CD14-positive monocyte (primary cell): Measurements from ENCODE around the gene ATM. TPM values are rescaled to one million over a fixed set of nuclear protein-coding genes. Genes with fewer than 3 reads are reported as not detected.

Experiments used
- DNase-seq, 3 donors: peaks; one replicate each; pipeline ENCODE4 v3.0.0-alpha.2; 2011 to 2022
- H2AFZ ChIP-seq: 2 replicates; pipeline ENCODE4 v1.6.0; 2012; ENCODE audit warnings: mild to moderate bottlenecking, low read depth, low read length, inconsistent platforms; ENCODE audit not compliant: insufficient read depth, poor library complexity, severe bottlenecking
- H3K27ac ChIP-seq, 2 donors: 1 replicate in 1 of 2; 2 replicates in 1 of 2; pipeline ENCODE4 v1.5.1; 2012 to 2013; ENCODE audit warnings: low read length in 2 of 2, control low read depth in 1 of 2, inconsistent platforms in 1 of 2, low read depth in 1 of 2, mild to moderate bottlenecking in 1 of 2
- H3K27me3 ChIP-seq, 2 donors: one replicate each; pipeline versions ENCODE4 v1.6.0 to v1.6.1; 2011 to 2013; ENCODE audit warnings: low read length in 2 of 2; ENCODE audit not compliant: control insufficient read depth in 2 of 2, insufficient read depth in 2 of 2
- H3K36me3 ChIP-seq, 2 donors: replicated peaks in 1 of 2; 1 replicate in 1 of 2; 2 replicates in 1 of 2; pipeline versions ENCODE4 v1.5.1 to v1.6.1; 2012 to 2013; ENCODE audit warnings: low read length in 2 of 2, control low read depth in 1 of 2, inconsistent platforms in 1 of 2, mild to moderate bottlenecking in 1 of 2; ENCODE audit not compliant: insufficient read depth in 2 of 2, control insufficient read depth in 1 of 2
- H3K4me1 ChIP-seq, 2 donors: 1 replicate in 1 of 2; 2 replicates in 1 of 2; pipeline versions ENCODE4 v1.5.1 to v1.6.1; 2012 to 2013; ENCODE audit warnings: low read length in 2 of 2, control low read depth in 1 of 2, inconsistent platforms in 1 of 2, mild to moderate bottlenecking in 1 of 2, moderate library complexity in 1 of 2; ENCODE audit not compliant: insufficient read depth in 2 of 2, control insufficient read depth in 1 of 2
- H3K4me2 ChIP-seq: replicated peaks from 2 replicates; pipeline ENCODE3; 2012; ENCODE audit warnings: low read length, moderate library complexity, mild to moderate bottlenecking; ENCODE audit not compliant: poor library complexity, severe bottlenecking; ENCODE audit errors: extremely low read depth
- H3K4me3 ChIP-seq, 3 experiments: fragments of 200-600 bp in 1 of 3; sonication (generic) in 1 of 3; replicated peaks in 1 of 3; 1 replicate in 2 of 3; 2 replicates in 1 of 3; pipeline ENCODE4 v1.5.1; 2011 to 2013; ENCODE audit warnings: low read length in 3 of 3, mild to moderate bottlenecking in 3 of 3, control low read depth in 2 of 3, low read depth in 2 of 3, inconsistent platforms in 1 of 3, moderate library complexity in 1 of 3
- H3K79me2 ChIP-seq: 2 replicates; pipeline ENCODE4 v1.6.0; 2012; ENCODE audit warnings: mild to moderate bottlenecking, control low read depth, inconsistent platforms, low read length, moderate library complexity; ENCODE audit not compliant: insufficient read depth
- H3K9ac ChIP-seq: 2 replicates; pipeline ENCODE4 v1.6.0; 2017; ENCODE audit warnings: low read length, mild to moderate bottlenecking; ENCODE audit not compliant: insufficient read depth, poor library complexity, severe bottlenecking
- H3K9me3 ChIP-seq, 2 donors: replicated peaks in 1 of 2; 1 replicate in 1 of 2; 2 replicates in 1 of 2; pipeline versions ENCODE4 v1.5.1 to v1.6.1; 2012 to 2013; ENCODE audit warnings: low read length in 2 of 2, control low read depth in 1 of 2; ENCODE audit not compliant: control insufficient read depth in 1 of 2, insufficient read depth in 1 of 2
- H4K20me1 ChIP-seq: 2 replicates; pipeline ENCODE4 v1.6.0; 2012; ENCODE audit warnings: mild to moderate bottlenecking, low read length, control low read depth, moderate library complexity; ENCODE audit not compliant: insufficient read depth
- H3K27ac Mint-ChIP-seq, 7 donors: one replicate each; pipeline ENCODE4 v1.8.0; 2020; ENCODE audit warnings: mild to moderate bottlenecking in 7 of 7, mixed read lengths in 7 of 7, moderate library complexity in 6 of 7, inconsistent platforms in 2 of 7
- H3K27me3 Mint-ChIP-seq, 3 donors: one replicate each; pipeline ENCODE4 v1.8.0; 2021 to 2022; ENCODE audit warnings: low read depth in 3 of 3, mild to moderate bottlenecking in 3 of 3, mixed read lengths in 3 of 3, moderate library complexity in 3 of 3, inconsistent platforms in 1 of 3
- H3K36me3 Mint-ChIP-seq, 2 donors: one replicate each; pipeline ENCODE4 v1.8.0; 2020; ENCODE audit warnings: mixed read lengths in 2 of 2, inconsistent platforms in 1 of 2, mild to moderate bottlenecking in 1 of 2
- H3K4me1 Mint-ChIP-seq: one replicate; pipeline ENCODE4 v1.8.0; 2020; ENCODE audit warnings: mild to moderate bottlenecking, mixed read lengths
- H3K4me3 Mint-ChIP-seq, 2 donors: one replicate each; pipeline ENCODE4 v1.8.0; 2020; ENCODE audit warnings: mild to moderate bottlenecking in 2 of 2, mixed read lengths in 2 of 2, moderate library complexity in 1 of 2
- H3K9me3 Mint-ChIP-seq, 7 donors: one replicate each; pipeline ENCODE4 v1.8.0; 2020 to 2022; ENCODE audit warnings: mixed read lengths in 7 of 7, mild to moderate bottlenecking in 6 of 7, moderate library complexity in 6 of 7, inconsistent platforms in 2 of 7
- WGBS: methylation state at CpG from one replicate; pipeline ENCODE4 v1.1.5; 2013; ENCODE audit warnings: missing lambda C conversion rate; ENCODE audit not compliant: insufficient coverage; 5-methylcytosine and 5-hydroxymethylcytosine counted together
- intact Hi-C, 2 donors: fragments of 100-400 bp; cut with micrococcal nuclease; formaldehyde crosslinking; loops; one replicate each; pipeline versions ENCODE4 v1.15.0 to v1.15.1; 2023
- polyA plus RNA-seq, 3 donors: library from polyadenylated mRNA; depleted of rRNA in 1 of 3; unstranded in 2 of 3; stranded (reverse) in 1 of 3; fragments of 300-500 nt in 2 of 3; fragments of >200 nt in 1 of 3; fragmentation: Illumina TruSeq in 2 of 3; gene quantifications; 1 replicate in 2 of 3; 2 replicates in 1 of 3; pipeline ENCODE4 v1.2.3, GENCODE V29; 2012 to 2021
- TF ChIP-seq, protein P1 (sequence below): fragments of 200-600 bp; IDR thresholded peaks from one replicate; pipeline ENCODE4 v1.8.0; 2022; ENCODE audit warnings: antibody characterized with exemption, mild to moderate bottlenecking

Gene ATM
- polyA plus RNA-seq, 3 donors = 13.2 to 56.7 (median 21.4) TPM

GRCh38 chr11:108345767-108346166 lies 122.9 kb downstream of the ATM start:
- Mint-ChIP-seq H3K27me3 (no peaks in the 10 kb centered on the region), H3K4me1 (no peaks in the 10 kb centered on the region), H3K9me3 (no peaks in the 10 kb centered on the region), H3K27ac (no peak overlapping the region), H3K4me3 (no peak overlapping the region), H3K36me3 (peaks cover 64 to 74% of the 10 kb centered on the region in 2 donors)
- H3K27me3 ChIP-seq = no peaks in the 10 kb centered on the region
- H3K9ac ChIP-seq = no peak overlapping the region
- H2AFZ ChIP-seq = no peak overlapping the region
- no peak overlapping the region for H3K4me3 ChIP-seq
- no peaks in the 10 kb centered on the region for H3K4me1 ChIP-seq
- peaks cover 45 to 76% of the 10 kb centered on the region in 2 donors for H3K36me3 ChIP-seq
- H3K4me2 ChIP-seq = no peak overlapping the region
- no peaks in the 10 kb centered on the region for H3K9me3 ChIP-seq
- no peaks in the 10 kb centered on the region for H4K20me1 ChIP-seq
- TF ChIP-seq, protein P1, sequence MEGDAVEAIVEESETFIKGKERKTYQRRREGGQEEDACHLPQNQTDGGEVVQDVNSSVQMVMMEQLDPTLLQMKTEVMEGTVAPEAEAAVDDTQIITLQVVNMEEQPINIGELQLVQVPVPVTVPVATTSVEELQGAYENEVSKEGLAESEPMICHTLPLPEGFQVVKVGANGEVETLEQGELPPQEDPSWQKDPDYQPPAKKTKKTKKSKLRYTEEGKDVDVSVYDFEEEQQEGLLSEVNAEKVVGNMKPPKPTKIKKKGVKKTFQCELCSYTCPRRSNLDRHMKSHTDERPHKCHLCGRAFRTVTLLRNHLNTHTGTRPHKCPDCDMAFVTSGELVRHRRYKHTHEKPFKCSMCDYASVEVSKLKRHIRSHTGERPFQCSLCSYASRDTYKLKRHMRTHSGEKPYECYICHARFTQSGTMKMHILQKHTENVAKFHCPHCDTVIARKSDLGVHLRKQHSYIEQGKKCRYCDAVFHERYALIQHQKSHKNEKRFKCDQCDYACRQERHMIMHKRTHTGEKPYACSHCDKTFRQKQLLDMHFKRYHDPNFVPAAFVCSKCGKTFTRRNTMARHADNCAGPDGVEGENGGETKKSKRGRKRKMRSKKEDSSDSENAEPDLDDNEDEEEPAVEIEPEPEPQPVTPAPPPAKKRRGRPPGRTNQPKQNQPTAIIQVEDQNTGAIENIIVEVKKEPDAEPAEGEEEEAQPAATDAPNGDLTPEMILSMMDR = no peak
- no peaks in the 10 kb centered on the region for H3K79me2 ChIP-seq
- no peak overlapping the region for H3K27ac ChIP-seq
- intact Hi-C loops = no loop called here
- WGBS = no CpG with 5 or more reads among the region's 4 CpGs
- DNase-seq = no peak

DNA sequence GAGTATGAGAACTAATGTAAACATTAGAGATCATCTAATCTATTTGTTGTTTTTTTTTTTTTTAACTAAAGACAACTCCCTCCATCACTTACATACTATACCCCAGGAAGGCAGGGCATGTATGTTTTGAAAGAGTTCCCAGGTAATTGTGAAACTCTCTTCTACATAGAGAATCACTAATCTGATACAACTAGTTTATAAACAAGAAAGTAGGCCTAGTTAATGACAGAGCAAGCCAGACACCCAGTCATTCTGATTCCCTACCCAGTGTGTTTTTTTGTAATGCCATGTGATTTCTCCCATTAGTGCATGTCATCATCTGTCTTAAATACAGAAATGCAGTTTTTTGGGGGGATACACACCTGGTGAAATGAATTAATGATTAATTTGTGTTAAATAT lies 123.6 kb downstream of the ATM start:
- Histone ChIP-seq H3K9me3 (no peaks in the 10 kb centered on the region), H3K27me3 (no peaks in the 10 kb centered on the region), H3K36me3 (peaks cover 50 to 83% of the 10 kb centered on the region in 2 donors), H3K4me2 (no peak overlapping the region), H3K79me2 (no peaks in the 10 kb centered on the region), H2AFZ (no peak overlapping the region), H3K4me3 (no peak overlapping the region), H3K4me1 (no peaks in the 10 kb centered on the region), H4K20me1 (no peaks in the 10 kb centered on the region), H3K27ac (no peak overlapping the region), H3K9ac (no peak overlapping the region)
- intact Hi-C loops = no loop called here
- DNase-seq = no peak
- H3K4me1 Mint-ChIP-seq = no peaks in the 10 kb centered on the region
- H3K27me3 Mint-ChIP-seq = no peaks in the 10 kb centered on the region
- H3K4me3 Mint-ChIP-seq = no peak overlapping the region
- TF ChIP-seq, protein P1 = no peak
- peaks cover 66 to 74% of the 10 kb centered on the region in 2 donors for H3K36me3 Mint-ChIP-seq
- no peak overlapping the region for H3K27ac Mint-ChIP-seq
- H3K9me3 Mint-ChIP-seq = no peaks in the 10 kb centered on the region
